CD4-positive, alpha-beta T cell (primary cell): ENCODE measurements around the gene DNAJC6. TPM values are rescaled to one million over a fixed set of nuclear protein-coding genes. Genes with fewer than 3 reads are reported as not detected.

Source experiments
- ATAC-seq: fragments of 200-7000 bp; cut with Tn5 transposase; one replicate; pipeline ENCODE4 v1.10.0; 2022; ENCODE audit warnings: mild to moderate bottlenecking; ENCODE audit not compliant: poor library complexity
- CTCF ChIA-PET: fragments of 350-600 bp; sonication (Branson Sonifier 250); formaldehyde crosslinking; loops from one replicate; lab custom pipeline; 2021; ENCODE audit warnings: antibody characterized with exemption, inconsistent platforms; lab: Charles Lee
- POLR2A ChIA-PET: fragments of 350-600 bp; sonication (Branson Sonifier 250); formaldehyde crosslinking; loops from one replicate; lab custom pipeline; 2021; ENCODE audit warnings: antibody characterized with exemption, inconsistent platforms; lab: Charles Lee
- DNase-seq, 14 experiments: peaks; one replicate each; pipeline ENCODE4 v3.0.0-alpha.2; 2013 to 2020; ENCODE audit warnings: mixed read lengths in 2 of 14
- H3K27ac ChIP-seq, 2 donors: one replicate each; pipeline versions ENCODE4 v1.5.1 to v1.7.0; 2013; ENCODE audit warnings: low read length in 2 of 2, low read depth in 1 of 2, mild to moderate bottlenecking in 1 of 2
- H3K27me3 ChIP-seq, 2 experiments: 1 replicate in 1 of 2; 2 replicates in 1 of 2; pipeline versions ENCODE4 v1.6.1 to v1.7.0; 2013; ENCODE audit warnings: low read length in 2 of 2, control low read depth in 1 of 2, mild to moderate bottlenecking in 1 of 2, moderate library complexity in 1 of 2; ENCODE audit not compliant: insufficient read depth in 2 of 2, control insufficient read depth in 1 of 2
- H3K36me3 ChIP-seq: one replicate; pipeline ENCODE4 v1.6.1; 2013; ENCODE audit warnings: low read length, control low read depth; ENCODE audit not compliant: insufficient read depth
- H3K4me1 ChIP-seq: one replicate; pipeline ENCODE4 v1.6.1; 2013; ENCODE audit warnings: low read length, control low read depth; ENCODE audit not compliant: insufficient read depth
- H3K4me3 ChIP-seq: one replicate; pipeline ENCODE4 v1.5.1; 2013; ENCODE audit warnings: mild to moderate bottlenecking, low read length, moderate library complexity
- H3K9me3 ChIP-seq, 2 experiments: 1 replicate in 1 of 2; 2 replicates in 1 of 2; pipeline versions ENCODE4 v1.6.1 to v1.7.0; 2013; ENCODE audit warnings: low read length in 2 of 2, mild to moderate bottlenecking in 2 of 2, control low read depth in 1 of 2, moderate library complexity in 1 of 2; ENCODE audit not compliant: control insufficient read depth in 1 of 2, insufficient read depth in 1 of 2
- H3K27ac Mint-ChIP-seq: one replicate; pipeline ENCODE4 v1.8.0; 2020; ENCODE audit warnings: mixed read lengths
- H3K27me3 Mint-ChIP-seq: one replicate; pipeline ENCODE4 v1.8.0; 2021; ENCODE audit warnings: mixed read lengths
- H3K36me3 Mint-ChIP-seq: one replicate; pipeline ENCODE4 v1.8.0; 2021; ENCODE audit warnings: low read depth, mixed read lengths
- H3K4me1 Mint-ChIP-seq: one replicate; pipeline ENCODE4 v1.8.0; 2021; ENCODE audit warnings: low read depth, mixed read lengths
- H3K4me3 Mint-ChIP-seq: one replicate; pipeline ENCODE4 v1.8.0; 2020; ENCODE audit warnings: mild to moderate bottlenecking, mixed read lengths
- H3K9me3 Mint-ChIP-seq: one replicate; pipeline ENCODE4 v1.8.0; 2020; ENCODE audit warnings: mixed read lengths
- CTCF ChIP-seq: fragments of 200-600 bp; IDR thresholded peaks from one replicate; pipeline ENCODE4 v1.8.0; 2022; ENCODE audit warnings: antibody characterized with exemption, mild to moderate bottlenecking
- intact Hi-C, 2 experiments: fragments of 100-400 bp; cut with DNase I in 1 of 2; cut with micrococcal nuclease in 1 of 2; formaldehyde crosslinking; loops; one replicate each; pipeline versions ENCODE4 v1.15.1 to v1.9.0; 2023 to 2025; cut with DNase I, micrococcal nuclease
- total RNA-seq, 174 experiments: library from RNA in 2 of 174; stranded (reverse) in 2 of 174; gene quantifications; one replicate each; pipeline ENCODE4 v1.2.3 and lab custom pipeline; 2021 to 2026

DNAJC6 gene
- total RNA-seq, 2 experiments from 2014 or later = 2.4 to 2.5 TPM

- no peak overlapping the region for H3K4me3 ChIP-seq
- POLR2A ChIA-PET = interaction anchor here (0.7 to 2.7 kb wide), 2 partner anchors 13 to 460 kb away, joined by 3 to 13 read pairs; no protein-coding TSS in a partner anchor
- H3K4me1 ChIP-seq = peaks cover 10% of the 10 kb centered on the region
- Mint-ChIP-seq H3K27ac (no peak overlapping the region), H3K4me1 (peaks cover 22% of the 10 kb centered on the region), H3K4me3 (no peak overlapping the region), H3K27me3 (peaks cover 48% of the 10 kb centered on the region), H3K36me3 (no peaks in the 10 kb centered on the region), H3K9me3 (no peaks in the 10 kb centered on the region)
- ATAC-seq = no peak
- H3K9me3 ChIP-seq = no peaks in the 10 kb centered on the region
- no peak for TF ChIP-seq CTCF
- no peak for DNase-seq
- intact Hi-C loops = no loop called here
- H3K27me3 ChIP-seq = peaks cover 10 to 37% of the 10 kb centered on the region in 2 experiments
- no peaks in the 10 kb centered on the region for H3K36me3 ChIP-seq
- CTCF ChIA-PET = no interaction called here
- H3K27ac ChIP-seq = no peak overlapping the region
Measured at GRCh38 chr1:65267683-65268082, 41.7 kb upstream of the DNAJC6 start.

- POLR2A ChIA-PET = interaction anchor here (2.7 kb wide), 1 partner anchor 15 kb away, joined by 13 read pairs; no protein-coding TSS in a partner anchor
- intact Hi-C loops = no loop called here
- Histone ChIP-seq H3K27ac (no peak overlapping the region), H3K4me3 (no peak overlapping the region), H3K9me3 (no peaks in the 10 kb centered on the region), H3K27me3 (peaks cover 10 to 29% of the 10 kb centered on the region in 2 experiments), H3K4me1 (peaks cover 10% of the 10 kb centered on the region), H3K36me3 (no peaks in the 10 kb centered on the region)
- no peak for TF ChIP-seq CTCF
- Mint-ChIP-seq H3K4me1 (peaks cover 18% of the 10 kb centered on the region), H3K27ac (no peak overlapping the region), H3K36me3 (no peaks in the 10 kb centered on the region), H3K27me3 (peaks cover 45% of the 10 kb centered on the region), H3K9me3 (no peaks in the 10 kb centered on the region), H3K4me3 (no peak overlapping the region)
- ATAC-seq (no peak), DNase-seq (no peak)
- CTCF ChIA-PET = no interaction called here
Measured at GRCh38 chr1:65269612-65270011, 39.7 kb upstream of the DNAJC6 start.

GRCh38 chr1:65276197-65276939, 33.0 kb upstream of the DNAJC6 start:
- Histone ChIP-seq H3K4me1 (no peaks in the 10 kb centered on the region), H3K9me3 (no peaks in the 10 kb centered on the region), H3K4me3 (no peak overlapping the region), H3K27ac (no peak overlapping the region), H3K36me3 (no peaks in the 10 kb centered on the region), H3K27me3 (peaks cover 0 to 9% of the 10 kb centered on the region in 2 experiments)
- Mint-ChIP-seq H3K36me3 (no peaks in the 10 kb centered on the region), H3K4me1 (no peaks in the 10 kb centered on the region), H3K27ac (no peak overlapping the region), H3K4me3 (no peak overlapping the region), H3K27me3 (peaks cover 39% of the 10 kb centered on the region), H3K9me3 (no peaks in the 10 kb centered on the region)
- intact Hi-C loops = no loop called here
- ChIA-PET CTCF (no interaction called here), POLR2A (no interaction called here)
- no peak for ATAC-seq
- TF ChIP-seq CTCF = no peak
- DNase-seq = no peak
